HepG2 (cell line): ENCODE results near the gene FGD4. TPM values are rescaled to one million over a fixed set of nuclear protein-coding genes. Genes with fewer than 3 reads are reported as not detected.

Experiments
- KDM3A ChIP-seq: IDR thresholded peaks from 2 replicates; pipeline ENCODE4 v1.6.1; 2018; ENCODE audit warnings: low read depth, missing compliant biosample characterization
- TCF7 ChIP-seq: sonication (generic); IDR thresholded peaks from 2 replicates; pipeline ENCODE4 v1.6.1; 2016; ENCODE audit warnings: antibody characterized with exemption, low read depth
- ZBTB25 ChIP-seq: IDR thresholded peaks from 2 replicates; pipeline ENCODE4 v1.6.1; 2018; ENCODE audit warnings: missing genetic modification reagents
- ZFP1 ChIP-seq: IDR thresholded peaks from 2 replicates; pipeline ENCODE4 v1.6.1; 2016
- ZNF615 ChIP-seq: sonication (generic); formaldehyde crosslinking; IDR thresholded peaks from 2 replicates; pipeline ENCODE4 v1.5.0; 2020; ENCODE audit warnings: mild to moderate bottlenecking, missing genetic modification reagents, borderline replicate concordance
- polyA plus RNA-seq, 8 experiments: library from polyadenylated mRNA; depleted of rRNA in 3 of 8; stranded (reverse) in 7 of 8; unstranded in 1 of 8; fragments of >200 nt; fragmentation: Illumina TruSeq in 4 of 8; extraction: Trizol in 4 of 8; gene quantifications; 2 replicates each; pipeline versions ENCODE4 v1.2.1 to v1.2.3, GENCODE V29; 2011 to 2016; ENCODE audit warnings: low read depth in 4 of 8, missing spikeins in 1 of 8, mixed read lengths in 1 of 8; ENCODE audit not compliant: insufficient read depth in 1 of 8
- total RNA-seq, 5 experiments: library from RNA; depleted of rRNA; stranded (reverse); fragments of >200 nt; fragmentation: Illumina TruSeq; extraction: Trizol; gene quantifications; 2 replicates each; pipeline ENCODE4 v1.2.3, GENCODE V29; 2016; ENCODE audit warnings: low read depth in 1 of 5
- TF ChIP-seq, protein P1 (sequence below): sonication (generic); formaldehyde crosslinking; IDR thresholded peaks from 2 replicates; pipeline ENCODE4 v1.4.0; 2020; ENCODE audit warnings: missing genetic modification reagents
- TF ChIP-seq, protein P2 (sequence below): sonication (generic); formaldehyde crosslinking; IDR thresholded peaks from 2 replicates; pipeline ENCODE4 v1.4.0; 2020; ENCODE audit warnings: low read depth, missing genetic modification reagents

FGD4 gene
- total and polyA plus RNA-seq, 2 of the 13 experiments (the other 11 are each of a cell fraction or from before 2014, with no cell fraction given) = 4.6 to 6.6 TPM

DNA sequence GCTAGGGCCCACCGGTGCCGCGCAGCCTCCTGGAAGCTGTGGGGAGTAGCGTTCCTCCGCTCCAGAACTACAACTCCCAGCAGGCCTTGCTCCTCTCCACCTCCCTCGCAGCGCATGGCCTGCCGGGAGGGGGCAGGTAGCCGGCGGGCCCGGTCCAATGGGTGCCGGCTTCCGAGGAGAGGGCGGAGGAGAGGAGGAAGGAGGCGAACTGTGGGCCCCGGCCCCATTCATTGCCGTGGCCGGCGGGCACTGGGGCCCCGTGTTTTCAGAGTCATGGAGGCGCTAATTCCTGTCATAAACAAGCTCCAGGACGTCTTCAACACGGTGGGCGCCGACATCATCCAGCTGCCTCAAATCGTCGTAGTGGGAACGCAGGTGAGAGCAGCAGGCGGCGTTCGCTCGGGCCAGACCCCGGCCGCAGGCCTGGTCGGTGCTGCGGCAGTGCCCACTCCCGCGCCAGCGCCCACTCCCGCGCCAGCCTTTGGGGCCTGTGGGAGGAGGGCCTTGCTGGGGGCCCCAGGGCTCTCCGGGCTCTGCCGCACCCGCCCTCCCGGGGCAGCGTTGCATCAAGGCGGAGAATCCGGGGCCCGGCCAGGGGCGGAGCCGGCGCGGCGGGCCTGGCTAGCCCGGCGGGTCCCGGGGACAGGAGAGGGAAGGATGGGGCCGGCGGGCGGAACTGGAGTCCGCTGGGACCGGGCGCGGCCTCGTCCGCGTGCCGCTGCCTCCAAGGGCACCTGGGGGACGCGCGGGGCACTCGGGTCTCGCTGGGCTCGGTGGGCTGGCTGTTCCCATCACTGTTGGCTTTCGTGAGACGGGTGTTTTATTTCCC, 279.9 kb downstream of the FGD4 start, which contains the start of gene DNM1L (continued):
- TF ChIP-seq, protein P1, sequence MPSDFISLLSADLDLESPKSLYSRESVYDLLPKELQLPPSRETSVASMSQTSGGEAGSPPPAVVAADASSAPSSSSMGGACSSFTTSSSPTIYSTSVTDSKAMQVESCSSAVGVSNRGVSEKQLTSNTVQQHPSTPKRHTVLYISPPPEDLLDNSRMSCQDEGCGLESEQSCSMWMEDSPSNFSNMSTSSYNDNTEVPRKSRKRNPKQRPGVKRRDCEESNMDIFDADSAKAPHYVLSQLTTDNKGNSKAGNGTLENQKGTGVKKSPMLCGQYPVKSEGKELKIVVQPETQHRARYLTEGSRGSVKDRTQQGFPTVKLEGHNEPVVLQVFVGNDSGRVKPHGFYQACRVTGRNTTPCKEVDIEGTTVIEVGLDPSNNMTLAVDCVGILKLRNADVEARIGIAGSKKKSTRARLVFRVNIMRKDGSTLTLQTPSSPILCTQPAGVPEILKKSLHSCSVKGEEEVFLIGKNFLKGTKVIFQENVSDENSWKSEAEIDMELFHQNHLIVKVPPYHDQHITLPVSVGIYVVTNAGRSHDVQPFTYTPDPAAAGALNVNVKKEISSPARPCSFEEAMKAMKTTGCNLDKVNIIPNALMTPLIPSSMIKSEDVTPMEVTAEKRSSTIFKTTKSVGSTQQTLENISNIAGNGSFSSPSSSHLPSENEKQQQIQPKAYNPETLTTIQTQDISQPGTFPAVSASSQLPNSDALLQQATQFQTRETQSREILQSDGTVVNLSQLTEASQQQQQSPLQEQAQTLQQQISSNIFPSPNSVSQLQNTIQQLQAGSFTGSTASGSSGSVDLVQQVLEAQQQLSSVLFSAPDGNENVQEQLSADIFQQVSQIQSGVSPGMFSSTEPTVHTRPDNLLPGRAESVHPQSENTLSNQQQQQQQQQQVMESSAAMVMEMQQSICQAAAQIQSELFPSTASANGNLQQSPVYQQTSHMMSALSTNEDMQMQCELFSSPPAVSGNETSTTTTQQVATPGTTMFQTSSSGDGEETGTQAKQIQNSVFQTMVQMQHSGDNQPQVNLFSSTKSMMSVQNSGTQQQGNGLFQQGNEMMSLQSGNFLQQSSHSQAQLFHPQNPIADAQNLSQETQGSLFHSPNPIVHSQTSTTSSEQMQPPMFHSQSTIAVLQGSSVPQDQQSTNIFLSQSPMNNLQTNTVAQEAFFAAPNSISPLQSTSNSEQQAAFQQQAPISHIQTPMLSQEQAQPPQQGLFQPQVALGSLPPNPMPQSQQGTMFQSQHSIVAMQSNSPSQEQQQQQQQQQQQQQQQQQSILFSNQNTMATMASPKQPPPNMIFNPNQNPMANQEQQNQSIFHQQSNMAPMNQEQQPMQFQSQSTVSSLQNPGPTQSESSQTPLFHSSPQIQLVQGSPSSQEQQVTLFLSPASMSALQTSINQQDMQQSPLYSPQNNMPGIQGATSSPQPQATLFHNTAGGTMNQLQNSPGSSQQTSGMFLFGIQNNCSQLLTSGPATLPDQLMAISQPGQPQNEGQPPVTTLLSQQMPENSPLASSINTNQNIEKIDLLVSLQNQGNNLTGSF (CRISPR knock-in tag) = peak; percentile 17; the same call in 1 of the 2 replicates
- TF ChIP-seq ZFP1 (CRISPR knock-in tag) (no peak), KDM3A (CRISPR knock-in tag) (peak; percentile 51; the same call in 1 of the 2 replicates), ZNF615 (CRISPR knock-in tag) (no peak), TCF7 (no peak), ZBTB25 (CRISPR knock-in tag) (peak; percentile 86; the same call in 1 of the 2 replicates)
- TF ChIP-seq, protein P2, sequence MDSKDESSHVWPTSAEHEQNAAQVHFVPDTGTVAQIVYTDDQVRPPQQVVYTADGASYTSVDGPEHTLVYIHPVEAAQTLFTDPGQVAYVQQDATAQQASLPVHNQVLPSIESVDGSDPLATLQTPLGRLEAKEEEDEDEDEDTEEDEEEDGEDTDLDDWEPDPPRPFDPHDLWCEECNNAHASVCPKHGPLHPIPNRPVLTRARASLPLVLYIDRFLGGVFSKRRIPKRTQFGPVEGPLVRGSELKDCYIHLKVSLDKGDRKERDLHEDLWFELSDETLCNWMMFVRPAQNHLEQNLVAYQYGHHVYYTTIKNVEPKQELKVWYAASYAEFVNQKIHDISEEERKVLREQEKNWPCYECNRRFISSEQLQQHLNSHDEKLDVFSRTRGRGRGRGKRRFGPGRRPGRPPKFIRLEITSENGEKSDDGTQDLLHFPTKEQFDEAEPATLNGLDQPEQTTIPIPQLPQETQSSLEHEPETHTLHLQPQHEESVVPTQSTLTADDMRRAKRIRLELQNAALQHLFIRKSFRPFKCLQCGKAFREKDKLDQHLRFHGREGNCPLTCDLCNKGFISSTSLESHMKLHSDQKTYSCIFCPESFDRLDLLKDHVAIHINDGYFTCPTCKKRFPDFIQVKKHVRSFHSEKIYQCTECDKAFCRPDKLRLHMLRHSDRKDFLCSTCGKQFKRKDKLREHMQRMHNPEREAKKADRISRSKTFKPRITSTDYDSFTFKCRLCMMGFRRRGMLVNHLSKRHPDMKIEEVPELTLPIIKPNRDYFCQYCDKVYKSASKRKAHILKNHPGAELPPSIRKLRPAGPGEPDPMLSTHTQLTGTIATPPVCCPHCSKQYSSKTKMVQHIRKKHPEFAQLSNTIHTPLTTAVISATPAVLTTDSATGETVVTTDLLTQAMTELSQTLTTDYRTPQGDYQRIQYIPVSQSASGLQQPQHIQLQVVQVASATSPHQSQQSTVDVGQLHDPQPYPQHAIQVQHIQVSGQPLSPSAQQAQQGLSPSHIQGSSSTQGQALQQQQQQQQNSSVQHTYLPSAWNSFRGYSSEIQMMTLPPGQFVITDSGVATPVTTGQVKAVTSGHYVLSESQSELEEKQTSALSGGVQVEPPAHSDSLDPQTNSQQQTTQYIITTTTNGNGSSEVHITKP (CRISPR knock-in tag) = peak; percentile 59; the same call in 1 of the 2 replicates
